GM21381 (cell line): ENCODE data around the gene IFFO2.

Experiments
- ATAC-seq: cut with Tn5 transposase; IDR thresholded peaks from one replicate; pipeline ENCODE4 v1.9.1; 2021; ENCODE audit warnings: mild to moderate bottlenecking, moderate library complexity; ENCODE audit not compliant: unreplicated experiment

The IFFO2 gene

DNA sequence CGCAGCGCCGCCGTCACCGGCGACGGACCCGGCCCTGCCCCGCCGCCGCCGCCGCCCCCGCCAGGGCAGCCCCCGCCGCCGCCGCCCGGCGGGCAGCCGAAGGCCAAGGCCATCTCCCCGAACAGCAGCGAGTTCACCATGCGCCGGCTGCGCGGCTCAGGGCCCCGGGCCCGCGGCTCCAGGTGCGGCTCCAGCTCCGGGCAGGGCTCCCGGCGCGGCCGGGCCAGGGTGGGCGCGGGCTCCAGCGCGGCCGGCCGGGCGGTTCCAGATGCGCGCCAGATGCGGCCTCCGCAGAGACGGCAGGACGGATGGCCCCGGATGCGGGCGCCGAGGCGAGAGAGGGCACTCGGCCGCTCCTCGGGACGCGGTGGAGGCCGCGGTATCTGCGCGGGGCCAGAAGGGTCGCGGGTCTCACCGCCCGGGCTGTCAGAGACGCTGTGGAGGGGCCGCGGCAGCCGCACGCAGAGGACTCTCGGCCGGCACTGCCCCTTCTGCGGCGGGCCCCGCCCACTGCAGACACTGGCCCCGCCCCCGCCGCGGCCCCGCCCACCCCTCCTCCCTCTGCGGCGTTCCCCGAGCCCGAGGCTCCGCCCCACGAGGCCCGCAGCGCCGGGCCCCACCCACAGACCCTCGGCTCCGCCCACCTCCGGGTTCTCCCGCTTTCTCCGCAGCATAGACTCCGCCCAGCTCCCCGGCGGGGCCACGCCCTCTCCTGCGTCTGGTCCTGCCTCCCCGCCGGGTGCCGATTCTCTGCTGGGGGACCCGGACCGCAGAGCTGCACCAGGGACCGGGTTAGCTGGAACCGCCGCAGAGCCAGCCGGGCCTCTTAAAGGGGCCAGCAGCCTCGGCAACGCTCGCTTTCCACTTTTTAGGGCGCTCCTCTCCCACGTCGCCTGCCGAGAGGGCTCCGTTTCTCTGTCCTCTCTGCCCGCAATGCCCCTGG, at the start of gene IFFO2:
Gene IFFO2, minus strand, starts transcription at position 484 of the 943 bp plus-strand sequence. Its CDS starts 344 bp downstream, at position 140.
- ATAC-seq, result peak; percentile 63

GRCh38 chr1:19006000-19006399, 49.5 kb upstream of the IFFO2 start:
- no peak for ATAC-seq

DNA sequence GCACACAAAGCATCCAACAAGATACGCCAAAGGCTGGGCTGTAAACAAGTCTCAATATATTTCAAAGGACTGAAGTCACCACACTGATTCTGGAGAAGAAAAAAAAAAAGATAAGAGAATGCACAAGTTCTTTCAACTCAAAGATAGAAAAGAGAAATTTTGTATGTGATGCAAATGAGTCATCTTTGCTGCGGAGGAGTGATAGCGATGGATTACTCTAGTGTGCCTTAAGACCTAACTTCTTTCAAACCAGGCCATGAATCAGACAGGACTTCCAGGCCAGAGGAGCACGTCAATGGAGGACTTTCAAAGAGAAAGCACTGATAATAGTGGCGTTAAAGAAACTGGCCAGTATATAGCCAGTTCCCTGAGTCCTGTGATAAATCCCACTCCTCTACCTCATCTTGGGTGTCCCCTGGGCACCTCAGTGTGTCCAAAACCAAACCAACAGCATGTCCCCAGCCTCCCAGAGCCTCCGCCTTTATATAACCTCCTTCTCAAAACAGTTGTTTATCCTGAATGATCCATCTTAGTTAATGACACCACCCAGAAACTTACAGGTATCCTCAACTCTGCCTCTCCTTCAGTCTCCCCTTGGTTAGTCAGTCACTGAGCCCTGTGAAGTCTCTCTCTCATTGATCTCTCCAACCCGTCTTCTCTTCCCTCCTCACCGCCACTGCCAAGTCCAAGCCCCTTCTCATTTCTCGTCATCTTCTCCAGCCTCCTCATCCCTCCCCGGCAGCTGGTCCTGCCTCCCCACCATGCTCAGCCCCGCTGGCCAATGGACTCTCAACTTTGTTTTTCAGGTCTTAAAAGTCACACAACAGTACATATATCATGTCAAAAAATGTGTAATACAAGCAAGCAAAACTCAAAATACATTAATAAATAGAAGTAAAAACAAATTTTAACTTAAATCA, 47.2 kb upstream of the IFFO2 start:
- ATAC-seq, result no peak

DNA sequence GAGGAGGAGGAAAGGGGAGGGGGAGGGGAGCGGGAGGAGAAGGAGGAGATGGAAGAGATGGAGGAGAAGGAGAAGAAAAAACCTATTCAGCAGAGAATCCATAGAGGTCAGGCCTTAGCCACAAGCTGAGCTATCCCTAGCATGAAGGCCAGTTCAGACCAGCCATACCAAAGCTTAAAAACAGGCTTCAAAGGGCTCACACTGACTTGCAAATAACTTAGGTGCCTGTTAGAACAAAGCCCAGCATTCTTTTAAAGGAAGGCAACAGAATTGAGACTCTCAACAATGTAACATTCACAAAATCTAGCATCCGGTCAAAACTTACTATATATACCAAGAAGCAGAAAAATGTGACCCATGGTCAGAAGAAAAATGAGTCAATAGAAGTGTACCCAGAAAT, 43.6 kb upstream of the IFFO2 start:
- ATAC-seq, result no peak

DNA sequence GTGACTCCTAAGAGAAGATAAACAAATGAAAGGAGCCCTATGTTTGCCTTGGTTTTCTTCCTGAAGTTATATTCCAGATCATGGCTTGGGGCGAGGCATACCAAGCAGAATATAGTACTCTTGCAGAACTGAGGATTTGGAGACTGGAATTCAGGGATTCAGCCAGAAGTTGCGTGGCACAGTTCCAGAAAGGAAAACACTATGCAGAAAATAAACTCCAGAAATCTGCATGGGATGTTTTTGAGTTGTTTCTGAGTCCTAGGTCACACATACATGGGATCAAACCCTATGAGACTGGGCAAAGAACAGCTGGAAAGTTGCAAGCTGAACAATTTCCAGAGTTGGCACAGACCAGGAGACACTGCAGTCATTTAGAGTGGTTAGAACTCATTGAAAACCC, 42.9 kb upstream of the IFFO2 start:
- no peak for ATAC-seq

GRCh38 chr1:18998016-18998724, 41.7 kb upstream of the IFFO2 start:
- ATAC-seq, result no peak

DNA sequence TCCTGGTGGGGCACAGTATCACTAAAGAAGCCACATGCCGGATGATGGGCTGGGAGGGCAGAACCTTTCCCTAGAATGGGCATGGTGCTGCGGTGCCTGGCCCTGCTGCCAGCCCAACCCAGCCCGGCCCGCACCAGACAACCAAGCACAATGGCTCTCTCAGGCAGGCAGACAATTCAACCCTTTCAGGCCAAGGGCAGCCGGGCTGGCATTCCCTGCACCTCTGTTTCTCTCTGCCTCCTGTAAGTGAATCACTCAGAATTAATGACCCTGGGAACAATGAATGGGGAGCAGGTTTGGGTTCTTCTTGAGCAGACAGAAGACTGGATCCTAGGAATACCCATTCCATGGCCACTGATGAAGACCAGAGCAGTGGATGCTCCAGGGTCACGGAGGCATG, 41.0 kb upstream of the IFFO2 start:
- no peak for ATAC-seq

GRCh38 chr1:18996548-18997177, 40.2 kb upstream of the IFFO2 start:
- ATAC-seq, result no peak

- ATAC-seq, result no peak
Measured at GRCh38 chr1:18994381-18994780, 37.9 kb upstream of the IFFO2 start.

- ATAC-seq, result no peak
Measured at GRCh38 chr1:18992646-18993045, 36.2 kb upstream of the IFFO2 start.

DNA sequence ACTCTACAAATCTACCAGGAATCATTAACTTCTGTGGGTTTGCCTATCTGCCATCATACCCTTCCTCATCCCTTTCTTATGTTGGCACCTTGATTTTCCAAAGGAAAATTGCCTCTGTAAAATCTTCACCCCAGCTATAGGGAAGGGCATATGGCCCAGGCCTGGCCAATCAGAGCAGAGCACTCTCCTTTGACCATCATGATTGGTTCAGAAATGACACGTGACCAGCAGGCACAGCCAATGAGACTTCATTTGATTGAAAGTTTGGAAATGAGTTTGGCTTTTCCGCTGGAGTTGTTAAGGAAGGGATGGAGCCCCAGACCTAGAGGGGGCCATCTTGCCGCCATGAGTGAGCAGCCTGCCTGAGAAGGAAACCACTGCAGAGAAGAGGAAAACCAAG, 35.1 kb upstream of the IFFO2 start:
- no peak for ATAC-seq

DNA sequence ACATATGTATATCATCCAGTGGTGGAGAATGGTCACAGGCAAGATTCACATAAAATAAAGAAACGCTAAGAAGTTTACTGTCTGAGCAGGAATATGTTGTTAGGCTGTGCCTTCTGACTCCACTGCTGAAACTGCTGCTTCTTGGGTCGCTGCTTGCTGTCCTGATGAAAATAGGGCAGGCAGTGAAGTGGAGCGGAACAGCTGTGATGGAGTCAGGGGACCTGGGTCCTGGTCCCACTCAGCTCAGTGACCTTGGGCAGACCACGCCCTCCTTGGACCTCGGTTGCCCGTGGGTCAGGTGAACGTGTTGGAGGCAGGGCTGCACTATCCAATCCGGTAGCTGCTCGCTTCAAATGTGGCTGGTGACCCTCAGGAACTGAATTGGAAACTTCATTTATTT, 33.4 kb upstream of the IFFO2 start:
- no peak for ATAC-seq

DNA sequence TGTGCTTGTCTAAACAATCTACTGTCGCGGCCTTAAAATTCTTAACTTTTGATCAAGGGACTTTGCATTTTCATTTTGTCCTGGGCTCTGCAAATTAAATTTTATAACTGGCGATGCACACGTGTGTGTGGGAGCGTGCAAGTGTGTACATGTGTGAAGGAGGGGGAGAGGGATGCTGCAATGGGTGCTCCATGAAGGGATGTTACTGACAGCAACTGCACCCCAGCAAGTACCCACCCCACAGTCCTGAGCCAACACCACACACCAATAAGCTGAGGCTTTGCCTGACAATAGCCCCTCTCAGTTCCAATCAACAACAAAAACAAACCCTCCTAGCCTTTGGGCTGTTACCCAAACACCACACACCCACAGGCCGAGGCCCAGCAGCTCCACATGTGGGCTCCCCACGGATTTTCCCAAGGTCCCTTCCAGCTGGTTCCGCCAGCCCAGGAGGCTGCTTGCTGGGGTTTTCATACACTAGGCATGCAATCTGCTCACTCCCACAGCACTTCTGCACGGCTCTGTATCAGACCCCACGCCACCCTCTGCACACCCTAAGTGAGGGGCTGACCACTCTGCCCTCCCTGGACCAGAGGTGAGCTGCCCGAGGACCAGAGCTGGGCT, 32.8 kb upstream of the IFFO2 start:
- no peak for ATAC-seq

GRCh38 chr1:18981242-18981641, 24.8 kb upstream of the IFFO2 start:
- no peak for ATAC-seq

GRCh38 chr1:18978706-18979105, 22.2 kb upstream of the IFFO2 start:
- no peak for ATAC-seq

GRCh38 chr1:18977428-18977827, 21.0 kb upstream of the IFFO2 start:
- ATAC-seq, result no peak

DNA sequence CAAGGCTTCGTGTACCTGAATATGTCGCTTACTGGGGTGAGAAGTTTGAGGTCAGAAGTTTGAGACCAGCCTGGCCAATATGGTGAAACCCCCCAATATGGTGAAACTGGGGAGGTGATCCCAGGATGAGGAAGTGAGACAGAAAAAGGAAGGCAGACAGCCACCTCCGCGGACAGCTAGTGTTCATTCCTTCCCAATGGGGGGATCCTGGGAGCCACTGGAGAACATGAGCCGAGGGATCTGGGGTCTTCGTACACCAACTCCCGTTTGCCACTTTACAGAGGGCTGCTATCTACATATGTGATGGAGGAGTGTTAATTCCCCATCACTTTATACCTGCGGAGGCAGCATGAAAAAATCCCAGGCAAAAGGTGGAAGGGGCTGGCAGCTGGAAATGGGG, 19.6 kb upstream of the IFFO2 start:
- ATAC-seq, result no peak

- ATAC-seq, result no peak
Measured at GRCh38 chr1:18974606-18975005, 18.1 kb upstream of the IFFO2 start.

DNA sequence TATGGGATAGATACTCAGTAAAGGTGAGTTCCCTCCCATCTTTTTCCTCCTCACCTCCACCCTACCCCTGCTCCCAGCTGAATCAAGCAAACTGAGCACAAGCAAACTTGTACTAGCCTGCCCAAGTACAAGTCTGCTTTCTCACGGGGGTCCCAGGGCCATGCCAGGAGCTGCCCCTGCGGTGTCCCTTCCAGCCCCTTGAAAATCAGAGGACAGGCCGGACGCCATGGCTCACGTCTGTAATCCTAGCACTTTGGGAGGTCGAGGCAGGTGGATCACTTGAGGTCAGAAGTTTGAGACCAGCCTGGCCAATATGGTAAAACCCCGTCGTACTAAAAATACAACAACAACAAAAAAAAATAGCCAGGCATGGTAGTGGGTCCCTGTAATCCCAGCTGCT, 17.5 kb upstream of the IFFO2 start:
- no peak for ATAC-seq

- ATAC-seq, result no peak
Measured at GRCh38 chr1:18973446-18973955, 17.0 kb upstream of the IFFO2 start.
